ENCODE measurements around the gene PMM2. TPM values are rescaled to one million over a fixed set of nuclear protein-coding genes. Genes with fewer than 3 reads are reported as not detected.
"Not testable (repeated sequence)": the region's sequence is repeated elsewhere in the genome, so short reads cannot be mapped to it uniquely, and the experiment has no call there.

Gene PMM2
- total RNA-seq, 2 donors from 2014 or later: 21.3 to 38.3 TPM

- ATAC-seq (peak in 1 of 2 donors; percentile 29), DNase-seq (peak; percentile 50)
- intact Hi-C loops (cut with DNase I): no loop called here
These were observed 62.6 kb downstream of the PMM2 start for GRCh38 chr16:8859913-8860881.

- DNase-seq (peak; percentile 51), ATAC-seq (peak; percentile 18 to 19)
- intact Hi-C loops (cut with DNase I): no loop called here
These were observed 64.1 kb downstream of the PMM2 start for GRCh38 chr16:8861563-8862308.

- DNase-seq: no peak
- intact Hi-C loops (cut with DNase I): no loop called here
- ATAC-seq: no peak
These were observed 64.9 kb downstream of the PMM2 start for GRCh38 chr16:8862309-8863130.

- ATAC-seq (peak; percentile 11 to 46), DNase-seq (peak; percentile 61)
- intact Hi-C loops (cut with DNase I): no loop called here
These were observed 66.2 kb downstream of the PMM2 start for GRCh38 chr16:8863594-8864424.

- intact Hi-C loops (cut with DNase I): no loop called here
- no peak for DNase-seq
- ATAC-seq: no peak
These were observed 67.0 kb downstream of the PMM2 start for GRCh38 chr16:8864480-8865110.

GRCh38 chr16:8865145-8865882 is 67.7 kb downstream of the PMM2 start:
- intact Hi-C loops (cut with DNase I): no loop called here
- ATAC-seq (no peak), DNase-seq (no peak)

GRCh38 chr16:8866118-8866883 is 68.7 kb downstream of the PMM2 start:
- peak; percentile 1 to 3 for ATAC-seq
- DNase-seq: peak; percentile 72
- intact Hi-C loops (cut with DNase I): no loop called here

- intact Hi-C loops (cut with DNase I): no loop called here
- DNase-seq: no peak
- no peak for ATAC-seq
These were observed 69.2 kb downstream of the PMM2 start for GRCh38 chr16:8866884-8867215.

GRCh38 chr16:8867216-8867931 is 69.7 kb downstream of the PMM2 start:
- DNase-seq (peak; percentile 61), ATAC-seq (no peak)
- intact Hi-C loops (cut with DNase I): no loop called here

- ATAC-seq: no peak
- intact Hi-C loops (cut with DNase I): no loop called here
- no peak for DNase-seq
These were observed 70.3 kb downstream of the PMM2 start for GRCh38 chr16:8867932-8868415.

- intact Hi-C loops (cut with DNase I): no loop called here
- DNase-seq: peak; percentile 89
- peak; percentile 89 to 93 for ATAC-seq
These were observed 71.0 kb downstream of the PMM2 start, which contains the start of gene CARHSP1 for GRCh38 chr16:8868416-8869211. Gene CARHSP1, minus strand, starts transcription at chr16:8869006. Its CDS starts 9,678 bp downstream, at chr16:8859328.

- no peak for ATAC-seq
- intact Hi-C loops (cut with DNase I): no loop called here
- DNase-seq: no peak
These were observed 71.8 kb downstream of the PMM2 start for GRCh38 chr16:8869212-8869987.

GRCh38 chr16:8869988-8870241 is 72.3 kb downstream of the PMM2 start:
- not testable (repeated sequence) for DNase-seq, ATAC-seq
- intact Hi-C loops (cut with DNase I): loop anchor here in 1 of 2 donors (10.0 kb wide), 1 partner anchor 65 kb away; no protein-coding TSS in a partner anchor

GRCh38 chr16:8872071-8872470 is 74.4 kb downstream of the PMM2 start:
- ATAC-seq (no peak), DNase-seq (no peak)
- intact Hi-C loops (cut with DNase I): loop anchor here in 1 of 2 donors (10.0 kb wide), 1 partner anchor 67 kb away; no protein-coding TSS in a partner anchor

Measured in left cardiac atrium (tissue), 4 donors.